ENCODE results near the gene PTPN14. TPM values are rescaled to one million over a fixed set of nuclear protein-coding genes. Genes with fewer than 3 reads are reported as not detected.

Gene PTPN14
- total and polyA plus RNA-seq, 11 donors = 8.7 to 52.0 (median 33.5) TPM

DNA sequence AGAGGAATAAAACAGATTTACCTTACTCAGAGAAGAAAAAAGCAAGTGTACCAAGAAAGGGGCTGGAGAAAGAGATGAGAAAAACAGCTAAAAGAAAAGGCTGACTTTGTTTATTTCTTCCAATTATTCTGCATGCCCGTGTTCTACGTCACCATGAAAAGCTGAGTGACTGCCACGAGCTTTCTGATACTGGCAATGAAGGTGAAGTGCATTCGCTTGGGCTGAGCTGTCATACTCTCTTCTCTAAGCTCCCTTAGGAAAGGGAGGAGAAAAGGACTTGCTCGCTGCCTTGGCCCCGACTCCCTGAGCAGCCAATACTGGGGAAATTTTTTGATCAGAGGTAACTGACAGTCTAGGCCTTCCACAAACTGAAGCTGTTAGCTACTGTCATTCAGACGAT lies 165.1 kb downstream of the PTPN14 start:
- Histone ChIP-seq H3K4me1 (no peaks in the 10 kb centered on the region), H3K27me3 (no peaks in the 10 kb centered on the region), H3K4me3 (no peak overlapping the region), H3K27ac (no peak overlapping the region), H3K9me3 (no peaks in the 10 kb centered on the region), H3K36me3 (peaks cover 4 to 89% (median 43%) of the 10 kb centered on the region in 9 donors)
- ATAC-seq (no peak), DNase-seq (no peak)
- TF ChIP-seq, protein P1, sequence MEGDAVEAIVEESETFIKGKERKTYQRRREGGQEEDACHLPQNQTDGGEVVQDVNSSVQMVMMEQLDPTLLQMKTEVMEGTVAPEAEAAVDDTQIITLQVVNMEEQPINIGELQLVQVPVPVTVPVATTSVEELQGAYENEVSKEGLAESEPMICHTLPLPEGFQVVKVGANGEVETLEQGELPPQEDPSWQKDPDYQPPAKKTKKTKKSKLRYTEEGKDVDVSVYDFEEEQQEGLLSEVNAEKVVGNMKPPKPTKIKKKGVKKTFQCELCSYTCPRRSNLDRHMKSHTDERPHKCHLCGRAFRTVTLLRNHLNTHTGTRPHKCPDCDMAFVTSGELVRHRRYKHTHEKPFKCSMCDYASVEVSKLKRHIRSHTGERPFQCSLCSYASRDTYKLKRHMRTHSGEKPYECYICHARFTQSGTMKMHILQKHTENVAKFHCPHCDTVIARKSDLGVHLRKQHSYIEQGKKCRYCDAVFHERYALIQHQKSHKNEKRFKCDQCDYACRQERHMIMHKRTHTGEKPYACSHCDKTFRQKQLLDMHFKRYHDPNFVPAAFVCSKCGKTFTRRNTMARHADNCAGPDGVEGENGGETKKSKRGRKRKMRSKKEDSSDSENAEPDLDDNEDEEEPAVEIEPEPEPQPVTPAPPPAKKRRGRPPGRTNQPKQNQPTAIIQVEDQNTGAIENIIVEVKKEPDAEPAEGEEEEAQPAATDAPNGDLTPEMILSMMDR (IDR thresholded peaks at IDR 0.05) = no peak
- TF ChIP-seq POLR2A (IDR thresholded peaks at IDR 0.05) = no peak
- intact Hi-C loops (cut with DNase I) = loop anchor here in 7 of 10 donors (5.0 to 10.0 kb wide), 4 partner anchors 168 to 201 kb away; partner anchors contain the start of gene PTPN14 (in 1 of the 7)
- WGBS, 4 donors = 93 to 96% (median 95%) methylated on average over 7 of the region's 7 CpGs

DNA sequence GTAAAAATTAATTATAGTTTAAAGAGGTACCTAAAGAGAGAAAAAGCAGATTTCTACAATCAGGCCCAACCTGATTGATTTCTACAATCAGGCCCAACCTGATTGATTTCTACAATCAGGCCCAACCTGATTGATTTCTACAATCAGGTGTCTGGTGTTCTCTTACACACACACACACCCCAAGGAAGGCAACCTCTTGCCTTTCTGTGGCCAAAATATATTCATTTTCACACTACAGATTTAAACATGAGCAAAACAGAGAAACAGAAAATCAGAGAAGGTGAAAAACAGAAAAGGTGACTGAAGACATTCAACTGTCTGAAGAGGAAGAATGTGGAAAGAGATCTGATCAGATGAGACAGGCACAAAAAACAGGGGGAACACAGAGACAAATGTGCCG lies 166.0 kb downstream of the PTPN14 start:
- peaks cover 4 to 89% (median 50%) of the 10 kb centered on the region in 9 donors for H3K36me3 ChIP-seq
- no peak for TF ChIP-seq POLR2A (IDR thresholded peaks at IDR 0.05)
- TF ChIP-seq, protein P1 (IDR thresholded peaks at IDR 0.05) = no peak
- intact Hi-C loops (cut with DNase I) = loop anchor here in 7 of 10 donors (5.0 to 10.0 kb wide), 4 partner anchors 169 to 202 kb away; partner anchors contain the start of gene PTPN14 (in 1 of the 7)
- H3K27me3 ChIP-seq = no peaks in the 10 kb centered on the region
- no peaks in the 10 kb centered on the region for H3K9me3 ChIP-seq
- H3K4me3 ChIP-seq = no peak overlapping the region
- H3K4me1 ChIP-seq = no peaks in the 10 kb centered on the region
- DNase-seq (no peak), ATAC-seq (no peak)
- WGBS, 4 donors = 89 to 98% (median 92%) methylated on average over 1 of the region's 1 CpG
- H3K27ac ChIP-seq = no peak overlapping the region

DNA sequence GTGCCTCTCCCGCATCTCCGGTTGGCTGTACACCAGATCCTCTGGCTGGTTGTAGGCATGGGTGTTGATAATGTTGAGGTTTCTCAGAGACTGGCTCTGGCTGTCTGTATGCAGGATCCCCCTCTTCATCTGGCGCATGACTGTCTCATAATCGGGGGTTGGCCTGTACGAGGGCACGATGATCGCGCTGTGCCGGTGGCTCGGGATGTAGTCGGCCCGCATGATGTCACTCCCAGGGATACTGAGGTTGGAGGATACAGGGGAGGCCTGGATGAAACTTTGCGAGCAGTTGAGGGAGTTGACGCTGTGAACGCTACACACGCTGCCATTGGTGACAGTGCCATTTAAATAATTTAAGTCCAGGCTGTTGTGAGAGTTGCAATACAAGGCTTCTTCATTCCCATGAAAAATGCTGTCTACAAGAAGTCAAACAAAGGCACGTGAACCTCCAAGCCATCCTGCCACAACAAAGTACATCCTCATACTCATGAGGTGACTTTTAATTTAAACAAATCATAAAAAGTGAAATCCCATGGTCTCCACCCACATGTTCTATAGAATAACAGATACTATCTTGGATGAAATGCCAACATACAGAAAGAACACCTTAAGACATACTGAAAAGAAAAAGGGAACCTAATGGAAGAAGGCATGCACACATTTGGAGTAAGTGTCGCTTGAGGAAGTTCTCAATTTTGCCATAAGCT lies 166.9 kb downstream of the PTPN14 start:
- TF ChIP-seq, protein P1 (IDR thresholded peaks at IDR 0.05) = no peak
- TF ChIP-seq POLR2A (IDR thresholded peaks at IDR 0.05) = no peak
- H3K36me3 ChIP-seq = peaks cover 4 to 89% (median 50%) of the 10 kb centered on the region in 9 donors
- no peak for DNase-seq
- intact Hi-C loops (cut with DNase I) = loop anchor here in 9 of 10 donors (5.0 to 10.0 kb wide), 4 partner anchors 170 to 203 kb away; partner anchors contain the start of gene PTPN14 (in 1 of the 9)
- 96 to 99% (median 97%) methylated on average over 16 to 18 of the region's 18 CpGs for WGBS, 4 donors
- no peak overlapping the region for H3K27ac ChIP-seq
- H3K4me1 ChIP-seq = no peaks in the 10 kb centered on the region
- no peaks in the 10 kb centered on the region for H3K27me3 ChIP-seq
- H3K9me3 ChIP-seq = no peaks in the 10 kb centered on the region
- no peak for ATAC-seq
- no peak overlapping the region for H3K4me3 ChIP-seq
